HEK293 (cell line): ENCODE data around the gene SPINT2.

Experiments used
- BCL11B ChIP-seq: fragments of 450-650 bp; formaldehyde crosslinking; IDR thresholded peaks from 2 replicates; pipeline ENCODE4 v1.5.1; 2016; ENCODE audit warnings: low read depth, missing biosample characterization, missing genetic modification characterization
- EGR2 ChIP-seq: fragments of 450-650 bp; formaldehyde crosslinking; IDR thresholded peaks from 2 replicates; pipeline ENCODE4 v1.5.1; 2016; ENCODE audit warnings: low read depth, missing biosample characterization, missing genetic modification characterization
- ELK4 ChIP-seq: IDR thresholded peaks from 2 replicates; pipeline ENCODE4 v1.6.1; 2011; ENCODE audit warnings: mild to moderate bottlenecking, low read depth, low read length, borderline replicate concordance
- GLIS1 ChIP-seq: fragments of 450-650 bp; formaldehyde crosslinking; IDR thresholded peaks from 2 replicates; pipeline ENCODE4 v1.5.1; 2016; ENCODE audit warnings: missing biosample characterization, missing genetic modification characterization
- HOXA7 ChIP-seq: sonication (generic); formaldehyde crosslinking; IDR thresholded peaks from 2 replicates; pipeline ENCODE4 v1.8.1; 2022; ENCODE audit warnings: missing genetic modification reagents, borderline replicate concordance
- KLF16 ChIP-seq: fragments of 450-650 bp; formaldehyde crosslinking; IDR thresholded peaks from 2 replicates; pipeline ENCODE4 v1.5.1; 2017; ENCODE audit warnings: missing biosample characterization, missing genetic modification characterization
- KLF17 ChIP-seq: fragments of 450-650 bp; formaldehyde crosslinking; IDR thresholded peaks from 2 replicates; pipeline ENCODE4 v1.5.1; 2016; ENCODE audit warnings: missing biosample characterization, missing genetic modification characterization
- KLF7 ChIP-seq: fragments of 450-650 bp; formaldehyde crosslinking; IDR thresholded peaks from 2 replicates; pipeline ENCODE4 v1.5.1; 2016; ENCODE audit warnings: missing biosample characterization, missing genetic modification characterization, borderline replicate concordance
- MYNN ChIP-seq: fragments of 450-650 bp; formaldehyde crosslinking; IDR thresholded peaks from 2 replicates; pipeline ENCODE4 v1.5.1; 2016; ENCODE audit warnings: missing biosample characterization, missing genetic modification characterization, borderline replicate concordance
- REPIN1 ChIP-seq: fragments of 450-650 bp; formaldehyde crosslinking; IDR thresholded peaks from 2 replicates; pipeline ENCODE4 v1.5.1; 2017; ENCODE audit warnings: missing biosample characterization, missing genetic modification characterization, low read depth
- SP2 ChIP-seq: fragments of 450-650 bp; formaldehyde crosslinking; IDR thresholded peaks from 2 replicates; pipeline ENCODE4 v1.5.1; 2016; ENCODE audit warnings: missing biosample characterization, missing genetic modification characterization
- SP3 ChIP-seq: fragments of 450-650 bp; formaldehyde crosslinking; IDR thresholded peaks from 2 replicates; pipeline ENCODE4 v1.5.1; 2016; ENCODE audit warnings: missing biosample characterization, missing genetic modification characterization
- ZFP41 ChIP-seq: fragments of 450-650 bp; formaldehyde crosslinking; IDR thresholded peaks from 2 replicates; pipeline ENCODE4 v1.5.1; 2016; ENCODE audit warnings: missing biosample characterization, missing genetic modification characterization, borderline replicate concordance
- ZNF138 ChIP-seq: fragments of 450-650 bp; formaldehyde crosslinking; IDR thresholded peaks from 2 replicates; pipeline ENCODE4 v1.5.1; 2016; ENCODE audit warnings: missing biosample characterization, missing genetic modification characterization, borderline replicate concordance
- ZNF155 ChIP-seq: fragments of 450-650 bp; formaldehyde crosslinking; IDR thresholded peaks from 2 replicates; pipeline ENCODE4 v1.5.1; 2016; ENCODE audit warnings: missing biosample characterization, missing genetic modification characterization
- ZNF19 ChIP-seq: fragments of 450-650 bp; formaldehyde crosslinking; IDR thresholded peaks from 2 replicates; pipeline ENCODE4; 2016; ENCODE audit warnings: missing biosample characterization, missing genetic modification characterization, low read depth
- ZNF302 ChIP-seq: fragments of 450-650 bp; formaldehyde crosslinking; IDR thresholded peaks from 2 replicates; pipeline ENCODE4 v1.5.1; 2016; ENCODE audit warnings: missing biosample characterization, missing genetic modification characterization, low read depth
- ZNF324 ChIP-seq: fragments of 450-650 bp; formaldehyde crosslinking; IDR thresholded peaks from 2 replicates; pipeline ENCODE4 v1.5.1; 2016; ENCODE audit warnings: missing biosample characterization, missing genetic modification characterization
- ZNF335 ChIP-seq: fragments of 450-650 bp; formaldehyde crosslinking; conservative IDR thresholded peaks from 2 replicates; pipeline ENCODE4 v1.5.1; 2016; ENCODE audit warnings: missing biosample characterization, missing genetic modification characterization
- ZNF341 ChIP-seq: fragments of 450-650 bp; formaldehyde crosslinking; IDR thresholded peaks from 2 replicates; pipeline ENCODE4; 2016; ENCODE audit warnings: low read depth, missing biosample characterization, missing genetic modification characterization
- ZNF37A ChIP-seq: fragments of 450-650 bp; IDR thresholded peaks from 2 replicates; pipeline ENCODE4 v1.5.1; 2018; ENCODE audit warnings: missing biosample characterization, missing genetic modification characterization
- ZNF416 ChIP-seq: fragments of 450-650 bp; formaldehyde crosslinking; IDR thresholded peaks from 2 replicates; pipeline ENCODE4 v1.5.1; 2016; ENCODE audit warnings: missing biosample characterization, missing genetic modification characterization
- ZNF449 ChIP-seq: fragments of 450-650 bp; formaldehyde crosslinking; IDR thresholded peaks from 2 replicates; pipeline ENCODE4 v1.5.1; 2017; ENCODE audit warnings: missing biosample characterization, mild to moderate bottlenecking, missing genetic modification characterization, moderate library complexity
- ZNF544 ChIP-seq: fragments of 450-650 bp; formaldehyde crosslinking; IDR thresholded peaks from 2 replicates; pipeline ENCODE4 v1.5.0; 2017; ENCODE audit warnings: missing biosample characterization, missing genetic modification characterization
- ZNF560 ChIP-seq: fragments of 450-650 bp; formaldehyde crosslinking; IDR thresholded peaks from 2 replicates; pipeline ENCODE4 v1.5.1; 2017; ENCODE audit warnings: missing biosample characterization, missing genetic modification characterization, borderline replicate concordance
- ZNF580 ChIP-seq: fragments of 450-650 bp; formaldehyde crosslinking; IDR thresholded peaks from 2 replicates; pipeline ENCODE4 v1.5.1; 2016; ENCODE audit warnings: missing biosample characterization, missing genetic modification characterization
- ZNF623 ChIP-seq: fragments of 450-650 bp; formaldehyde crosslinking; IDR thresholded peaks from 2 replicates; pipeline ENCODE4 v1.5.1; 2016; ENCODE audit warnings: missing biosample characterization, missing genetic modification characterization
- ZNF624 ChIP-seq: fragments of 450-650 bp; formaldehyde crosslinking; IDR thresholded peaks from 2 replicates; pipeline ENCODE4 v1.5.1; 2017; ENCODE audit warnings: missing biosample characterization, missing genetic modification characterization
- ZNF768 ChIP-seq: fragments of 450-650 bp; formaldehyde crosslinking; IDR thresholded peaks from 2 replicates; pipeline ENCODE4 v1.5.1; 2018; ENCODE audit warnings: missing biosample characterization, mild to moderate bottlenecking, missing genetic modification characterization
- ZXDB ChIP-seq: fragments of 450-650 bp; formaldehyde crosslinking; IDR thresholded peaks from 2 replicates; pipeline ENCODE4 v1.5.1; 2016; ENCODE audit warnings: missing biosample characterization, missing genetic modification characterization
- TF ChIP-seq, protein P1 (sequence below): fragments of 450-650 bp; formaldehyde crosslinking; IDR thresholded peaks from 2 replicates; pipeline ENCODE4 v1.5.1; 2016; ENCODE audit warnings: missing biosample characterization, missing genetic modification characterization
- TF ChIP-seq, protein P2 (sequence below): fragments of 450-650 bp; formaldehyde crosslinking; IDR thresholded peaks from 2 replicates; pipeline ENCODE4 v1.5.1; 2016; ENCODE audit warnings: missing biosample characterization, missing genetic modification characterization

The SPINT2 gene

DNA sequence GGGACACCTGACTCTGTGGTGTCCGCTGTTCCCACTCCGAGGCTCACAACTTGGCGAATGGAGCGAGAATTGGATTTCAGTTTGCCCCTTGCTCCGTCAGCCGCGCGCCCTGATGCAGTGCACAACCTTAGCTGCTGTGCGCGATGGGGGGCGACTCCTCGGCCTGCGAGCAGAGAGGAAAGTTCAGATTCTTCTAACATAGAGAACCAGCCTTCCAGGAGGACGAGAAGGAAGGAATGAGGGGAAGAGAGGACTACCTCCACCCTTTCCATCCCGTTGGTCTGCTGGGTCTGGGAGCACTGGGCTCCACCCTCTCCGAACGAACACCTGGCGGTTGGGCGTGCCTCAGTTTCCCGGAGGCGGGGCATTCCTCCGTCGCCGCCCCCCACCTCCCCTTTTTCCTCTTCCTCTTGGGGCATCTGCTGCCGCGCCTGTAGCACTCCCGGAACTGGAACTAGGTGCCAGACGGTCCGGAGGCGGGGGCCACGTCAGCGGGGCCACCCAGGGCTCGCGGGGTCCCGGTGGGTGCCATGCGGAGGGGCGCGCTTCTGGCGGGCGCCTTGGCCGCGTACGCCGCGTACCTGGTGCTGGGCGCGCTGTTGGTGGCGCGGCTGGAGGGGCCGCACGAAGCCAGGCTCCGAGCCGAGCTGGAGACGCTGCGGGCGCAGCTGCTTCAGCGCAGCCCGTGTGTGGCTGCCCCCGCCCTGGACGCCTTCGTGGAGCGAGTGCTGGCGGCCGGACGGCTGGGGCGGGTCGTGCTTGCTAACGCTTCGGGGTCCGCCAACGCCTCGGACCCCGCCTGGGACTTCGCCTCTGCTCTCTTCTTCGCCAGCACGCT lies 55.3 kb downstream of the SPINT2 start, which contains the start of gene KCNK6 (continued):
- TF ChIP-seq ZNF138 (tag by site-specific recombination) (no peak), ZNF324 (no peak), HOXA7 (CRISPR knock-in tag) (no peak), KLF7 (tag by site-specific recombination) (no peak), REPIN1 (tag by site-specific recombination) (no peak), ZNF155 (tag by site-specific recombination) (no peak), KLF16 (tag by site-specific recombination) (no peak), ZNF580 (tag by site-specific recombination) (no peak), SP2 (tag by site-specific recombination) (peak; percentile 64), BCL11B (tag by site-specific recombination) (no peak), ZNF624 (tag by site-specific recombination) (no peak), ZNF416 (tag by site-specific recombination) (0 out of 2 replicates have a peak, but pooled peaks have one; percentile 17), ZNF560 (tag by site-specific recombination) (no peak), ELK4 (no peak), ZNF768 (no peak), ZNF341 (tag by site-specific recombination) (no peak), ZNF37A (tag by site-specific recombination) (no peak), ZFP41 (no peak), ZXDB (tag by site-specific recombination) (no peak), ZNF302 (tag by site-specific recombination) (no peak), ZNF623 (tag by site-specific recombination) (no peak), ZNF19 (tag by site-specific recombination) (no peak), SP3 (peak; percentile 67), ZNF335 (no peak), KLF17 (tag by site-specific recombination) (no peak), MYNN (no peak), ZNF449 (peak; percentile 46; the same call in 1 of the 2 replicates), ZNF544 (tag by site-specific recombination) (no peak), EGR2 (tag by site-specific recombination) (peak; percentile 67), GLIS1 (tag by site-specific recombination) (peak; percentile 81)
- TF ChIP-seq, protein P1, sequence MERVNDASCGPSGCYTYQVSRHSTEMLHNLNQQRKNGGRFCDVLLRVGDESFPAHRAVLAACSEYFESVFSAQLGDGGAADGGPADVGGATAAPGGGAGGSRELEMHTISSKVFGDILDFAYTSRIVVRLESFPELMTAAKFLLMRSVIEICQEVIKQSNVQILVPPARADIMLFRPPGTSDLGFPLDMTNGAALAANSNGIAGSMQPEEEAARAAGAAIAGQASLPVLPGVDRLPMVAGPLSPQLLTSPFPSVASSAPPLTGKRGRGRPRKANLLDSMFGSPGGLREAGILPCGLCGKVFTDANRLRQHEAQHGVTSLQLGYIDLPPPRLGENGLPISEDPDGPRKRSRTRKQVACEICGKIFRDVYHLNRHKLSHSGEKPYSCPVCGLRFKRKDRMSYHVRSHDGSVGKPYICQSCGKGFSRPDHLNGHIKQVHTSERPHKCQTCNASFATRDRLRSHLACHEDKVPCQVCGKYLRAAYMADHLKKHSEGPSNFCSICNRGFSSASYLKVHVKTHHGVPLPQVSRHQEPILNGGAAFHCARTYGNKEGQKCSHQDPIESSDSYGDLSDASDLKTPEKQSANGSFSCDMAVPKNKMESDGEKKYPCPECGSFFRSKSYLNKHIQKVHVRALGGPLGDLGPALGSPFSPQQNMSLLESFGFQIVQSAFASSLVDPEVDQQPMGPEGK, result peak; percentile 53
- TF ChIP-seq, protein P2, sequence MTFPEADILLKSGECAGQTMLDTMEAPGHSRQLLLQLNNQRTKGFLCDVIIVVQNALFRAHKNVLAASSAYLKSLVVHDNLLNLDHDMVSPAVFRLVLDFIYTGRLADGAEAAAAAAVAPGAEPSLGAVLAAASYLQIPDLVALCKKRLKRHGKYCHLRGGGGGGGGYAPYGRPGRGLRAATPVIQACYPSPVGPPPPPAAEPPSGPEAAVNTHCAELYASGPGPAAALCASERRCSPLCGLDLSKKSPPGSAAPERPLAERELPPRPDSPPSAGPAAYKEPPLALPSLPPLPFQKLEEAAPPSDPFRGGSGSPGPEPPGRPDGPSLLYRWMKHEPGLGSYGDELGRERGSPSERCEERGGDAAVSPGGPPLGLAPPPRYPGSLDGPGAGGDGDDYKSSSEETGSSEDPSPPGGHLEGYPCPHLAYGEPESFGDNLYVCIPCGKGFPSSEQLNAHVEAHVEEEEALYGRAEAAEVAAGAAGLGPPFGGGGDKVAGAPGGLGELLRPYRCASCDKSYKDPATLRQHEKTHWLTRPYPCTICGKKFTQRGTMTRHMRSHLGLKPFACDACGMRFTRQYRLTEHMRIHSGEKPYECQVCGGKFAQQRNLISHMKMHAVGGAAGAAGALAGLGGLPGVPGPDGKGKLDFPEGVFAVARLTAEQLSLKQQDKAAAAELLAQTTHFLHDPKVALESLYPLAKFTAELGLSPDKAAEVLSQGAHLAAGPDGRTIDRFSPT, result no peak
